Loucy (cell line): ENCODE measurements around the gene POU1F1.

ENCODE experiments used
- H2AFZ ChIP-seq: fragments of 200-600 bp; sonication (generic); 2 replicates; pipeline ENCODE4 v1.6.0; 2016; ENCODE audit warnings: antibody characterized with exemption, mild to moderate bottlenecking, low read length, moderate library complexity
- H3F3A ChIP-seq: fragments of 200-600 bp; 2 replicates; pipeline ENCODE4 v1.6.0; 2016; ENCODE audit warnings: antibody characterized with exemption, low read depth, mild to moderate bottlenecking
- H3K27me3 ChIP-seq: fragments of 200-600 bp; sonication (generic); 2 replicates; pipeline ENCODE4 v1.6.1; 2014; ENCODE audit warnings: low read length, mild to moderate bottlenecking; ENCODE audit not compliant: insufficient read depth, poor library complexity, severe bottlenecking
- H3K36me3 ChIP-seq: fragments of 200-600 bp; sonication (generic); 2 replicates; pipeline ENCODE4 v1.6.1; 2016; ENCODE audit warnings: low read length; ENCODE audit not compliant: insufficient read depth
- H3K4me1 ChIP-seq: fragments of 200-600 bp; sonication (generic); 2 replicates; pipeline ENCODE4 v1.5.1; 2014; ENCODE audit warnings: low read length, mild to moderate bottlenecking; ENCODE audit not compliant: insufficient read depth, poor library complexity, severe bottlenecking
- H3K4me2 ChIP-seq: fragments of 200-600 bp; sonication (generic); 2 replicates; pipeline ENCODE4 v1.6.0; 2014; ENCODE audit warnings: antibody characterized with exemption, low read length, low read depth, mild to moderate bottlenecking; ENCODE audit not compliant: poor library complexity, severe bottlenecking
- H3K4me3 ChIP-seq: fragments of 200-600 bp; sonication (generic); 2 replicates; pipeline ENCODE4 v1.5.1; 2014; ENCODE audit warnings: low read length, mild to moderate bottlenecking, mixed read lengths; ENCODE audit not compliant: poor library complexity, severe bottlenecking
- H3K79me2 ChIP-seq: fragments of 200-600 bp; sonication (generic); 2 replicates; pipeline ENCODE4 v1.6.1; 2014; ENCODE audit warnings: low read length; ENCODE audit not compliant: insufficient read depth
- H3K9ac ChIP-seq: fragments of 200-600 bp; sonication (generic); 2 replicates; pipeline ENCODE4 v1.6.0; 2014; ENCODE audit warnings: mild to moderate bottlenecking, low read depth, low read length, moderate library complexity; ENCODE audit not compliant: poor library complexity, severe bottlenecking
- H3K9me2 ChIP-seq: fragments of 200-600 bp; sonication (generic); replicated peaks from 2 replicates; pipeline ENCODE4 v1.6.1; 2016; ENCODE audit warnings: low read depth, low read length, mixed read lengths
- H3K9me3 ChIP-seq: fragments of 200-600 bp; sonication (generic); 2 replicates; pipeline ENCODE4 v1.6.1; 2014; ENCODE audit warnings: mild to moderate bottlenecking, antibody characterized with exemption, low read length, low read depth; ENCODE audit not compliant: insufficient read depth
- H4K20me1 ChIP-seq: fragments of 200-600 bp; sonication (generic); 2 replicates; pipeline ENCODE4 v1.6.0; 2014; ENCODE audit warnings: antibody characterized with exemption, low read length, mild to moderate bottlenecking; ENCODE audit not compliant: insufficient read depth, poor library complexity, severe bottlenecking
- CTCF ChIP-seq: fragments of 200-600 bp; sonication (generic); conservative IDR thresholded peaks from 2 replicates; pipeline ENCODE4 v1.5.1; 2014; ENCODE audit warnings: mild to moderate bottlenecking, antibody characterized with exemption, low read length
- EZH2phosphoT487 ChIP-seq: fragments of 200-600 bp; IDR thresholded peaks from 2 replicates; pipeline ENCODE4 v1.6.1; 2018; ENCODE audit warnings: antibody characterized with exemption, mild to moderate bottlenecking, moderate library complexity, borderline replicate concordance

Gene POU1F1

DNA sequence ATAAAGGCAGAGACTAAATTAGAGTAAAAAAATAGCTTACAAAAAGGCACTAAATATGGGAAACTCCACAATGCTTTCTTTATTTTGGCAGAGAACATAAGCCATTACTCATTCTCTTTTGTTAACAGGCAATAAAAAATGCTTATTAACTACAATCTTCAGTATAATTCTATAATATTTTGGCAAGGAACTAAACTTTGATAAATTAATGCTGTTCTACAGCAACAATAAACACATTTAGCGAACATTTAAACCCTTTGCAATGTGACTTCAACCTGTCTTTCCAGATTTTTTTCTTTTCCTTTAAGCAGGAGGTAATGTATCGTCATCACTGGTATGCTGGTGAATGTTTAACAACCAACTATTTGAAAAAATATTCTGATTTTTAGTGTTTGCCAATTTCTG lies 42.2 kb upstream of the POU1F1 start:
- Histone ChIP-seq H3K9ac (no peak overlapping the region), H3K9me2 (no peaks in the 10 kb centered on the region), H3K79me2 (no peaks in the 10 kb centered on the region), H3K4me1 (no peaks in the 10 kb centered on the region), H3K4me2 (no peak overlapping the region), H2AFZ (no peak overlapping the region), H3K36me3 (no peaks in the 10 kb centered on the region), H3K27me3 (no peaks in the 10 kb centered on the region), H3F3A (no peaks in the 10 kb centered on the region), H3K9me3 (no peaks in the 10 kb centered on the region), H3K4me3 (no peak overlapping the region), H4K20me1 (no peaks in the 10 kb centered on the region)
- TF ChIP-seq EZH2phosphoT487 (no peak), CTCF (no peak)

GRCh38 chr3:87317779-87318178 lies 41.4 kb upstream of the POU1F1 start:
- Histone ChIP-seq H3F3A (no peaks in the 10 kb centered on the region), H4K20me1 (no peaks in the 10 kb centered on the region), H3K4me1 (no peaks in the 10 kb centered on the region), H3K9ac (no peak overlapping the region), H3K79me2 (no peaks in the 10 kb centered on the region), H3K9me2 (no peaks in the 10 kb centered on the region), H3K4me3 (no peak overlapping the region), H3K9me3 (no peaks in the 10 kb centered on the region), H3K36me3 (no peaks in the 10 kb centered on the region), H3K4me2 (no peak overlapping the region), H3K27me3 (no peaks in the 10 kb centered on the region), H2AFZ (no peak overlapping the region)
- TF ChIP-seq CTCF (no peak), EZH2phosphoT487 (no peak)

DNA sequence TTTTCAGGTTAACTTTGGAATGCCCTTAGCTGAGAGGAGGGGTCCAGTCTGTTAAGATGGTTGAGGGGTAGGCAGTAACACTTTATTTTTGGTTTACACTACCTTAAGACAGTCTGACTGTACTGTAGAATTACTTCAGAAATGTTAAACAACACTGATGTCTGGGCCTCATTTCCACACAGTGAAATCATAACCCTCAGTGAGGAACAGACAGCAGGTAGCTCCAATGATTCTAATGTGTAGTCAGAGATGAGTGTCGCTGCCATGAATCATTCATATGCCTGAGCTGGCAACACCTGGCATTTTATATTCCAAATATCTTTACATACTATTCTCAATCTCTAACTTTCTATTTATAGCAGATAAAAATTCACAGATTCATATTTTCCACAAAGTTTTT lies 37.3 kb upstream of the POU1F1 start:
- Histone ChIP-seq H3K79me2 (no peaks in the 10 kb centered on the region), H3K27me3 (no peaks in the 10 kb centered on the region), H3F3A (no peaks in the 10 kb centered on the region), H3K4me3 (no peak overlapping the region), H3K36me3 (no peaks in the 10 kb centered on the region), H2AFZ (no peak overlapping the region), H3K9me2 (no peaks in the 10 kb centered on the region), H3K9me3 (no peaks in the 10 kb centered on the region), H3K9ac (no peak overlapping the region), H3K4me2 (no peak overlapping the region), H3K4me1 (no peaks in the 10 kb centered on the region), H4K20me1 (no peaks in the 10 kb centered on the region)
- TF ChIP-seq CTCF (no peak), EZH2phosphoT487 (no peak)
